GM12891 (cell line): Measurements from ENCODE around the gene SLC44A4.
"Not testable (repeated sequence)": the region's sequence is repeated elsewhere in the genome, so short reads cannot be mapped to it uniquely, and the experiment has no call there.

Experiments
- POLR2A ChIP-seq: IDR thresholded peaks from 2 replicates; pipeline ENCODE4 v1.6.1; 2011; ENCODE audit warnings: low read depth, low read length, control low read depth
- POLR2AphosphoS5 ChIP-seq: IDR thresholded peaks from 2 replicates; pipeline ENCODE4 v1.6.1; 2011; ENCODE audit warnings: low read depth, low read length, control low read depth
- SPI1 ChIP-seq: IDR thresholded peaks from 2 replicates; pipeline ENCODE4 v1.6.1; 2011; ENCODE audit warnings: low read depth, low read length, control low read depth
- TAF1 ChIP-seq: IDR thresholded peaks from 2 replicates; pipeline ENCODE4 v1.6.1; 2011; ENCODE audit warnings: low read depth, low read length, control low read depth

- TF ChIP-seq POLR2A, POLR2AphosphoS5, TAF1, SPI1: not testable (repeated sequence)
These were observed 26.6 kb downstream of the SLC44A4 start for GRCh38 chr6:31851980-31852718.
